ENCODE results near the gene PTP4A2.
"Not testable (repeated sequence)": the region's sequence is repeated elsewhere in the genome, so short reads cannot be mapped to it uniquely, and the experiment has no call there.

PTP4A2 gene

DNA sequence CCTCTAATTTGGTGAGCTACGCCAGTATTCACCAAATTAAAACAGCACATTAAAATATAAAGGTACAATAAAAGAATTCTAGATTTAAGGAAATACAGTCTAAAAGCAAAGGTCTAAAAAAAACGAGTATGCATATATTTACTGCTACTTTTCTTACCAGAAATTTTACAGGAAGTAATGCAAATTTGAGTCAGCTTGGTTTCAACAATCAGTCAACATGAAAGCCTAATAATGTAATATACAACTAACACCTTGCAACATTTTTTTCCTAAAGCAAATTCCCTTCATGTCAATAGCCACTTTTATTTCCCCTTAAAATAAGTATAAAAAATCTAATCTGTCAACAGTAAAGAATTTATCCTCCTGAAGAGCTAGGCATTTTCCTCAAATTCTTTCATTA lies 11.9 kb downstream of the PTP4A2 start:
- H3K4me3 ChIP-seq (ENCODE audit: low read depth, low read length) = no peak overlapping the region

DNA sequence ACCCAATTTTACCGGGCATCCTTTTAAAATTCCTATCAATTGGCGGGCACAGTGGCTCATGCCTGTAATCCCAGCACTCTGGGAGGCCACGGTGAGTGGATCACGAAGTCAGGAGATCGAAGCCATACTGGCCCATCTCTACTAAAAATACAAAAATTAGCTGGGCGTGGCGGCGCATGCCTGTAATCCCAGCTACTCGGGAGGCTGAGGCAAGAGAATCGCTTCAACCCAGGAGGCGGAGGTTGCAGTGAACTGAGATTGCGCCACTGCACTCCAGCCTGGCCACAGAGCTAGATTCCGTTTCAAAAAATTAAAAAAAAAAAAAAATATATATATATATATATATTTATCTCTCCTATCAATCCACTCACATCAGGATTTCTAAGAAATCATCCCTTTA lies 12.3 kb downstream of the PTP4A2 start:
- H3K4me3 ChIP-seq (ENCODE audit: low read depth, low read length) = not testable (repeated sequence)

DNA sequence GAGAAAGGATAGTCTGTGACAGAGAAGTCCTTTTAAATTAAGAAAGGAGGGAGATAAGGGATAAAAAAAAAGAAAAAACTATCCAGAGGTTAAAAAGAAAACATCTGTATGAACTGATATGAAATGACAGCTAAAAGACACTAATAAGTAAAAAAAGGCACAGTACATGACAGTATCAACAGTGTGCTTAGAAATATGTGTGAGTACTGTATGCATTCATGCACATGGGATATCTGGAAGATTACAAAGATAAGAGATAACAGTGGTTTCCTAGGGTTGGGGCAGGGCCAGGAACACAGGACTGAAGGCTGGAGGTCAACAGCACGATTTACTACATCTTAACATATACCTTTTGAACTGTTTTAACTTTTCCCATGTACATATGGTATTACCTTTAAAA lies 13.3 kb downstream of the PTP4A2 start:
- H3K4me3 ChIP-seq (ENCODE audit: low read depth, low read length) = no peak overlapping the region

DNA sequence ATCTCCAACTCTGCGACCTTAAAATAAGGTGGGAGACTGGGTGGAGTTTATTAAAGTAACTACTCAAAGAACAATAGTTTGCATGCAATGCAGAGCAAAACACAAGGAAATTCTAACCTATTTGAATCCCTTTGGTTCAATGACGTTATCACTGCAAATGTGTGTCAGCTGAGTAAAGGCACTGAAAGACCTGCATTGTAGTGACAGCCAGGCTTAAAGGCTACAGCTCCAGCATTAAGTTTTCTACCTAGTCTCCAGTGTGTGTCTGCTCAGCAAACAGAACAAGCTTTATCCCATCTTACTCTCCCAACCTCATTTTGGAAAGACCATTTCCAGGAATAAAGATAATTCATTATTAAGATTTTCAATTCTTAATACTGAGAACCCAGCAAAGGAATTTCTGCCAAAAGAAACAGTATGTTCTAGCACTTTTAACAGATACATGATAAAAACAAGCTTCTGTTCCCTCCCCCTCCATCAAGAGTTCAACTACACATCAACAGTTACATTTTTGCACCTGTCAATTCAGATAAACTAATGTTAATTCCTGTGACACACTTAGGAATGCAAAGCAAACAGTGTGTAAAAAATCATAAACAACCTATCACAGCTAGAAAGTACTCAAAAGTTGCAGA lies 14.2 kb downstream of the PTP4A2 start:
- H3K4me3 ChIP-seq (ENCODE audit: low read depth, low read length) = no peak overlapping the region

DNA sequence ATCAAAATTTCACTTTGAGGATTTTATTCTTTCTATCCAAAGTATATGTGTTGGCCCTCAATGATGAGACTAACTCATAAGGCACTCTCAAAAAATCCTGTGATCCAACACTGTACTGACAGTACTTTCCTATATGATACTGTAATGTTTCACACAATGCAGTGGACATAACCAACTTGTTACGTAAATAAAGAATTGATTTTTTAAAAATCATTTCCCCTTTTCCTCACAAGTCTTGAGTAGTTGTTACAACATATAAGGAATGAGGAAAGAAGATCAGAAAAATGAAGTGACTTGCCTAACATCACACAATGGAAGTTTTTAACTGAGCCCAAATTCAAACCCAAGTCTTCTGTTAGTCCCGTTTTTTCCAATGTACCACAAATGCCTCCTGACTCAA lies 17.2 kb downstream of the PTP4A2 start:
- H3K4me3 ChIP-seq (ENCODE audit: low read depth, low read length) = no peak overlapping the region

DNA sequence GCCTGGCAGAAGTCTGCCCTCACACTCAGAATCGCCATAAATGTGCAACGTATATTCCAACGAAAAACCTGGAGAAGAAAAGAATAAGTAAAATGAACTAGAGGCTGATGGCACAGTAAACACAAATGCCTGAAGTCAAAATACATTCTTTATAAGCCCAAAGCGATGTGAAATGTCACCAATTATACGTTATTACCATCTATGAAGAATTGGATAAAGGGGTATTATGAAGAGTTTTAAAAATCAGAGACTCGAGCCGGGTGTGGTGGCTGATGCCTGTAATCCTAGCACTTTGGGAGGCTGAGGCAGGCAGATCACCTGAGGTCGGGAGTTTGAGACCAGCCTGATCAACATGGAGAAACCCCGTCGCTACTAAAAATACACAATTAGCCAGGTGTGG lies 18.6 kb downstream of the PTP4A2 start:
- no peak overlapping the region for H3K4me3 ChIP-seq (ENCODE audit: low read depth, low read length)

DNA sequence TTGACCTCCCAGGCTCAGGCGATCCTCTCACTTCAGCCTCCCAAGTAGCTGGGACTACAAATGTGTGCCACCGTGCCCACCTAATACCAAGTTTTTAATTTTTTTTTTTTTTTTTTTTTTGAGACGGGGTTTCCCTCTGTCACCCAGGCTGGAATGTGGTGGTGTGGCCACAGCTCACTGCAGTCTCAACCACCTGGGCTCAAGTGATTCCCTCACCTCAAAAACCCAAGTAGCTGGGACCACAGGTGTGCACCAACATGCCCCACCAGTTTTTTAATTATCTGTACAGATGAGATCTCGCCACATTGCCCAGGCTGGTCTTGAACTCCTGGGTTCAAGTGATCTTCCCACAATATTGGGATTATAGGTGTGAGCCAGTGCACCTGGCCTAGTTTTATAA lies 22.7 kb downstream of the PTP4A2 start:
- H3K4me3 ChIP-seq (ENCODE audit: low read depth, low read length) = no peak overlapping the region

DNA sequence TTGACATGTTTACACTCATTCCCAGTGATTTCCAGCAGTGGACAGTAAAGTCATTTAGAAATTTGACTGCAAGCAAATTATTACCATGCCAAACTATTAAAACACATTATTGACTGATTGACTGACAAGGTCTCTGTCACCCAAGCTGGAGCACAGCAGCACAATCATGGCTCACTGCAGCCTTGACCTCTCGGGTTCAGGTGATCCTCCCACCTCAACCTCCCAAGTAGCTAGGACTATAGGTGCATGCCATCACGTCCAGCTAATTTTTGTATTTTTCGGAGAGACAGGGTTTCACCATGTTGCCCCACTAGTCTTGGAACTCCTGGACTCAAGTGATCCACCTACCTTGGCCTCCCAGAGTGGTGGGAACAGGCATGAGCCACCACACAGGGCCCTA lies 24.2 kb downstream of the PTP4A2 start:
- H3K4me3 ChIP-seq (ENCODE audit: low read depth, low read length) = no peak overlapping the region

DNA sequence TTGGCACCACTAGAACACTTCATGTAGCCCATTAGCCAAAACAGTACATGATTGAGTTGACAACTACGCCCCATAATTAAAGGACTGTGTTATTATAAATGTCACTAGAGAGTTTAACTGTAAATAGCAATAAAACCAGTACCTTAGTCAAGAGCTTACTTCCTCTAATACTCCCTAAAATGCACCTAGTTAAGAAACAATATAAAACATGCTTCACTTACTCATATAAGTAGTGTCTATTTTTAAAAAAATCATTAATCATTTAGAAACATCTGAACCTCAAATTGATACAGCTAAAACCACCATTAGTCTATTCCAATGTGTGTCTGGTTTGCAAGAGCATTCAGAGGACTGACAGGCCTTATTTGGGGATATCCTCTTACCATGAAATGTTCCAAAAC lies 25.3 kb downstream of the PTP4A2 start:
- no peak overlapping the region for H3K4me3 ChIP-seq (ENCODE audit: low read depth, low read length)

DNA sequence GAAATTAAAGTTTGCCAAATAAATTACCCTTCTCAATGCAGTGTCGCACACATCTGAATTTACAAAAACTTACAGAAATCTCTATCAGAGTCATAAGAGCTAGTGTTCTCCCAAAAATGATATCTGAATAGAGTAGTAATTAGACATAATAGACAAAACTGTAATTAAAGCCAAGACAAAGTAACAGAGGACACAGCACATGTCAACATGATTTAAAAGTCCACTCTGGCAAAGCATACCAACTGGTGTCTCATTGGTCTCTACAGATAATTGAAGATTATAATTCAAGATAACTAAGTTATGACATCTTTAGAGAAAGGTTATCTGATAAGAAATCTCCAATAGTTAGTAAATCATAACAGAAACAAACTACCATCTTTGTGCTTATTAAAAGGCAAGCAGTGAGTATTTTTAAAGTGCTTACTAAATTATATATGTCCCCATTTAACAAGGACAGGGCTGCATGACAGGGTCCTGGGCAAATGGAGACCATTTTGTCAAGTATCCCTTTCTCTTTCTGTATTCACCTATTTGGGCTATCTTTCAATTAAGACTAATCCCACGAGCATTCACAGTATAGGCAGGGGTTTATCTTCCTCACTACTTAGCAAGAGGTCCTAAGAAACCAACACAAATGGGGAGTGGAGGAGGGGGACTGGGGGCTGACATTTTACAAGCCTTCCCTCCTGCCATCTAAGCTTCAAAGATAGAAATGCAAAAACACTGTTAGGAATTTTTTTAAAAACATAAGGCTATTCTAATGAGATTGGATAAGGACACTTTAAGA lies 26.0 kb downstream of the PTP4A2 start:
- no peak overlapping the region for H3K4me3 ChIP-seq (ENCODE audit: low read depth, low read length)

DNA sequence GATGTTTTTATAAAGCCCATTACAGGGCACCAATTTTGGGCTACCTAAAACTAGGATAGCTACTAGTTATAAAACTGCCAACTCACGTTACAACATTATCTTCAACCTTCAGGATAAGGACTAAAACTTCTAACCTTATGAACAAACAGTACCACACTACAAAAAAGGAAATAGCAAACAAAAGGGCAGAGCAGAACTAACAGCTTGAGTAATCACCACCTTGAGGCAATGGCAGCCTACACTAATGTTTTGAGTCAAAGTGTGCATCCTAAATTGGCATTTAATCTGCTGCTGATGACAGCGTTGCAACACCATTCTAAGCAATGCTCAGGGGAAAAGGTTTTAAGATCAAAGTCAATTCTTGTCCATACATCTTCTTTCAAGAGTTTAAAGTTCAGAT lies 27.2 kb downstream of the PTP4A2 start:
- H3K4me3 ChIP-seq (ENCODE audit: low read depth, low read length) = no peak overlapping the region

DNA sequence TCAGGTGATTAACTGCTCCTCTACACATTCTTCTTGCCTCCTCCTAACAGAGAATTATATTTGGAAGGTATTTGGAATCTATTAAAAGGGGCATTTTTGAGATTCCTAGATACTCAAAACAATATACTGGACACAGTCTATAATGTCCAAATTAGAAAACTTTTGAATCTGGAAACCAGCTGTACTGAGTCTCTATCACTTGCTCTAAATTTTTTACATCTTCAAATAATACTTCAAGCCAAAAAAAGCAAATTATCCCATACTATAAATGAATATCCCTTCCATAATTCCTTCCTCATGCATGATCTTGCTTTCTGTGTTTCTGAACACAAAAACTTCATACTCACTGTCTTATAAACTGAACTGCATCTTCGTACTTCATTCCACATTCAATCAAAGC lies 28.5 kb downstream of the PTP4A2 start:
- no peak overlapping the region for H3K4me3 ChIP-seq (ENCODE audit: low read depth, low read length)

DNA sequence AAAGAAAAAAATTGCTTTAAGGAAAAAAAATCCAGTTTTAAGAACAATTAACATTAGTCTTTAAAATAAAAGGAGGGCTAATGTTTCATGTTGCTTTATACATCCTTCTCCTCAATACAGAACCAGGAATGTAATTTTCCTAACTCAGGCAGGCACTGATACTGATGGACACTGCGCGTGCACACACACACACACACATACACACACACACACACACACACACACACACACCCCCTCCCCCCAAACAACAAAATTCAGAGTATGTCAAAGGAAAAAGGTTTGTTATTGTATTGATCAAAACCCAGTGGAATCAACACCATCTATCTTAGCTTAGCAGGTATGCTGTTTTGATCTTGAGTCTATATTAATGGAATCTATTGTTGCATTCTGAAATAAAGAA lies 31.6 kb downstream of the PTP4A2 start:
- H3K4me3 ChIP-seq (ENCODE audit: low read depth, low read length) = no peak overlapping the region

DNA sequence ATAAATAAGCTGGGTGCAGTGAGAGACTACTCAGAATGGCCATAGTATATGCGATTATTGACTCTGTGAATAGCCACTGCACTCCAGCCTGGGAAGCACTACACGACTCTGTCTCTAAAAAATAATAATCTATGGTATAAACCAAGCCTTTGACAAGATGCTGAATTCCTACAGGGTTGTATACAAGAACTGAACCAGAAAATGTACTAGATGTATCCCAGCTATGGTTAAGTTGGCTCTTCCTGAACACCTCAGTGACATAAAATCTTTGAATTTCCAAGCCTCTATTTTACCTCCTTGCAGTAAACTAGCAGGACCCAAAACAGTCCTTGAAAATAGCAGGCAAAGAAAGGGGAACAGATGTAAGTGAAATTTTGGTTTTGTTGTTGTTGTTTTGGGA lies 32.5 kb downstream of the PTP4A2 start:
- H3K4me3 ChIP-seq (ENCODE audit: low read depth, low read length) = no peak overlapping the region

DNA sequence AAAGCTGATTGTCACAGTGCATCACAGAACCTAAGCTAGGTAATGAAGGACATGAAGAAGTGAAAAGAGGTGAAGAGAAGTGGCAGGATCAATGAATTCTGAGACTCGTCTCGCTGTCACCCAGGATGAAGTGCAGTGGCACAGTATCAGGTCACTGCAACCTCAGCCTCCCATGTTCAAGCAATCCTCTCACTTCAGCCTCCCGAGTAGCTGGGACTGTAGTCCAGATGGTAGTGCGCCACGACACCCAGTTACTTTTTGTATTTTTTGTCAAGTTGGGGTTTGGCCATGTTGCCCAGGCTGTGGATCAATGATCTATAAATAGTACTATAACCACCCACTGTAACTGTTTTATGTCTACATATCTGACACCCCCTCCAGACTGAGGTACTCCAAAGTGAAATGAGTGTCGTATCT lies 33.1 kb downstream of the PTP4A2 start:
- H3K4me3 ChIP-seq (ENCODE audit: low read depth, low read length) = no peak overlapping the region

DNA sequence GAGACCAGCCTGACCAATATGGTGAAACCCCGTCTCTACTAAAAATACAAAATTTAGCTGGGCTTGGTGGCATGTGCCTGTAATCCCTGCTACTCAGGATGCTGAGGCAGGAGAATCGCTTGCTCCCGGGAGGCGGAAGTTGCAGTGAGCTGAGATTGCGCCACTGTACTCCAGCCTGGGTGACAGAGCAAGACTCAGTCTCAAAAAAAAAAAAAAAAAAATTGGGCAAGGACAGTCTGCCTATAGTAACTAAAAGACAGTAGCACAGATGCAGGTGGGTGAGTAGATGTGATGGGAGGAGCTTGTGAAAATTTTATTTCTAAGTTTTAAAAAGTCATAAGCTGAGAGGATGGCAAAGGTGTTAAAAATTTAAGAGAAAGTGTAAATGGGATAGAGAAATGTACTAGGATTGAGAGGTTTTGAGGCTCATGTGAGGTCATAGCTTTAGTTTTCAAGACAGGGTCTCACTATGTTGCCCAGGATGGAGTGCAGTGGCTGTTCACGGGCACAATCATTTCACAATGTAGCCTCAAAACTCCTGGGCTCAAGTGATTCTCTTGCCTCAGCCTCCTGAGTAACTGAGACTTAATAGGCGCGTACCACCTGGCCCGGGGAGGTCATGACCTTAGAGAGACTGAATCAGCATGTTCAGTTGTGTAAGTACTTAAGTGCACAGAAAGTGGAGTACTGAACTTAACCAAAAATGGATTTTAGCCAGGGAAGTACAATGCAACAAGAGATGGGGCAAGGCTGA lies 33.7 kb downstream of the PTP4A2 start:
- no peak overlapping the region for H3K4me3 ChIP-seq (ENCODE audit: low read depth, low read length)

DNA sequence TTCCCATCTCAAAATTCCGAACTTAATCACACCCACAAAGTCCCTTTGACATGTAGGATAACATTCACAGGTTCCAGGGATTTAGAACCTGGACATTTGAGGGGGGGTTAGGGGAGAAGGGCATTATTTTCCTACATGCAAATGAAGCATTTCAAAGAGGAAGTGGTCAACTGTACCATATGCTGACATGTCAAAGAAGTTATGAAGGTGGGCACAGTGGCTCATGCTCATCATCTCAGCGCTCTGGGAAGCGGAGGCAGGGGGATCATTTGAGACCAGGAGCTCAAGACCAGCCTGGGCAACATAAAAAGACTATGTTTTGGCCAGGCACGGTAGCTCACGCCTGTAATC lies 35.7 kb downstream of the PTP4A2 start:
- H3K4me3 ChIP-seq (ENCODE audit: low read depth, low read length) = no peak overlapping the region

DNA sequence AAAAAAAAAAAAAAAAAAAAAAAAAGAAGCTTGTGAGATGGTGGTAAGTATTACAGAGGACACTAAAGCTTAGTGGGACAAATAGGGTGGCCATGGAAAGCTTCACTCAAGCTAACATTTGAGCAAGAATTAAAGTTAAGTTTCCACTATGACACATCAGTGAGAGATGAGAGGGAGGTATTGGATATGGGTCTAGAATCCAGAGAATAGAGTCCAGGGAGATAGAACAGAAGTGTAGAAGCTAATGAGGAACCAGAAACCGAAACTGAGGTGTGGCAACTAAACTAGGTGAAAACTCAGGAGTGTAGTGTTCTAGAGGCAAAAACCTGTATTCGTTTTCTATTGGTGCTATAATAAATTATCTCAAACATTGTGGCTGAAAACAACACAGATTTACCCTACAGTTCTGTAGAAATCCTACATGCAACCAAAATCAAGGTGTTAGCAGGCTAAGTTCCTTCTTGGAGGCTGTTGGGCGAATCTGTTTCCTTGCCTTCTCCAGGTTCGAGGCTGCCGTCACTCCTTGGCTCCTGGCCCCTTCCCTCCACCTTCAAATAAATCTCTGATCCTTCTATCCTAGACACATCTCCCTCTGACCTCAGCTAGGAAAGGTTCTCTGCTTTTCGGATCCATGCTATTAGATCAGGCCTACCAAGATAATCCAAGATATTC lies 36.2 kb downstream of the PTP4A2 start:
- no peak overlapping the region for H3K4me3 ChIP-seq (ENCODE audit: low read depth, low read length)

DNA sequence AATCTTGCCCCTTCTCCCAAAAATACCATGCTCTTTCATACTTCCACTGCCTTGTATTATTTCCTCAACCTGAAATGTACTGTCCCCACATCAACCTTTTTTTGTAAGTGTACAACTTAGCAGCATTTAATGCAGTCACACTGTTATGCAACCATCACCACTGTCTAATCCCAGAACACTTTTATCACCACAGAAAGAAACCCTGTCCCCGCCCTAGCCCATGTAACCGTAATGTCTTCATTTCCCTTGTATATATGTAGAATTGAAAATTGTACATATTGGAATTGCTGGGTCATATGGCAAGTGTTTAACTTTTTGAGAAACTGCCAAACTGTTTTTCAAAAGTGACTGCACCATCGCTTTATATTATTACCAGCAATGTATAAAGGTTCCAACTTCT lies 37.4 kb downstream of the PTP4A2 start:
- H3K4me3 ChIP-seq (ENCODE audit: low read depth, low read length) = no peak overlapping the region

DNA sequence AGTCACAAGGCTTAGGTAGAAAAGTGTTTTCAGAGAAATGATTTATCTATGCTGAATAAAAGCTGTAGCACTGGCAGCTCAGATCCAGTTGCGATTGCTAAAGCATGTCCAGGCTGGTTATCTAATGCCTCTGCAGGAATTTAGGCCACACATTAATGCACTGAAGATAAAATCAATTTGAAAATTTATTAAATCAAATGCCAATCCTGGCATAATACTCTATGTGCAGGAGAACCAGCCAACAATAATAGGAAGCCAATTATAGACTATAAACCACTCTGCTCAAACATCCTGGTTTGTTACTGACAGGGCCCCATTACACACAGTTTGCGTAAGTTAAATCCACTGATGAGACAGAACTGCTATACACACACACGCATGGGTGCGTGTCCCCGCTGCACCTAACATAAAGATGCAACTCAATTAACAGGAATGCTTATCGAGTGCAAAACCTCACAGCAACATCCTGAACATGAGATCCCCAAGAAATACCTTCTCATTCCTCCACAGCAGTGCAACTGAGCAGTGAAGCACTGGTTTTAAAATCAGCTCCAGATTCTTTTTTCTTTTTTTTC lies 40.6 kb downstream of the PTP4A2 start:
- H3K4me3 ChIP-seq (ENCODE audit: low read depth, low read length) = no peak overlapping the region

DNA sequence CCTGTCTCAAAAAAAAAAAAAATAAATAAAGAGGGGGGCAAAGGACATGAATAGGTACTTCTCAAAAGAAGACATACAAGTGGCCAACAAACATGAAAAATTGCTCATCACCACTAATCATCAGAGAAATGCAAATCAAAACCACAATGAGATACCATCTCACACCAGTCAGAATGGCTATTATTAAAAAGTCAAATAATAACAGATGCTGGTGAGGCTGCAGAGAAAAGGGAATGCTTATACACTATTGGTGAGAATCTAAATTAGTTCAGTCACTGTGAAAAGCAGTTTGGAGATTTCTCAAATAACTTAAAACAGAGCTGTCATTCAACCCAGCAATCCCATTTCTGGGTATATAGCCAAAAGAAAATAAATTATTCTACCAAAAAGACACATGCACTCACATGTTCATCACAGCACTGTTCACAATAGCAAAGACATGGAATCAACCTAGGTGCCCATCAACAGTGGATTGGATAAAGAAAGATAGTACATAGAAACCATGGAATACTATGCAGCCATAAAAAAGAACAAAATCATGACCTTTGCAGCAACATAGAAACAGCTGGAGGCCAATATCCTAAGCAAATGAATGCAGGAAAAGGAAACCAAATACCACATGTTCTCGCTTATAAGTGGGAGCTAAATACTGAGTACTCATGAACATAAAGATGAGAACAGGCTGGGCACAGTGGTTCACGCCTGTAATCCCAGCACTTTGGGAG lies 42.5 kb downstream of the PTP4A2 start:
- H3K4me3 ChIP-seq (ENCODE audit: low read depth, low read length) = not testable (repeated sequence)
